Hippocampal formation (tissue), 2 donors: ENCODE results near the gene GATD1.

ENCODE experiments used
- DNase-seq, 2 donors: peaks; one replicate each; lab custom pipeline; 2025; lab: John Stamatoyannopoulos, UW

The GATD1 gene

GRCh38 chr11:795634-796564 lies 18.6 kb upstream of the GATD1 start:
- peak; percentile 27 to 38 for DNase-seq

- no peak for DNase-seq
Observed at GRCh38 chr11:794766-795633, 17.7 kb upstream of the GATD1 start.

- DNase-seq, result no peak
Observed at GRCh38 chr11:794013-794765, 16.9 kb upstream of the GATD1 start.

GRCh38 chr11:793556-793955 lies 16.3 kb upstream of the GATD1 start:
- no peak for DNase-seq

- DNase-seq, result no peak
Observed at GRCh38 chr11:792873-793272, 15.6 kb upstream of the GATD1 start.

- no peak for DNase-seq
Observed at GRCh38 chr11:792535-792821, 15.2 kb upstream of the GATD1 start.

- DNase-seq, result no peak
Observed at GRCh38 chr11:791658-792534, 14.6 kb upstream of the GATD1 start.

- DNase-seq, result no peak
Observed at GRCh38 chr11:790721-791564, 13.7 kb upstream of the GATD1 start.

- DNase-seq, result peak; percentile 16 to 65
Observed at GRCh38 chr11:789943-790342, 12.7 kb upstream of the GATD1 start, which contains the start of gene CEND1. Gene CEND1, minus strand, starts transcription at chr11:790090. Its CDS starts 1,514 bp downstream, at chr11:788576.

GRCh38 chr11:788953-789940 lies 12.0 kb upstream of the GATD1 start:
- DNase-seq, result no peak

GRCh38 chr11:788009-788640 lies 10.8 kb upstream of the GATD1 start:
- no peak for DNase-seq

- no peak for DNase-seq
Observed at GRCh38 chr11:787084-787675, 9.9 kb upstream of the GATD1 start.

GRCh38 chr11:786235-787083 lies 9.2 kb upstream of the GATD1 start:
- no peak for DNase-seq

GRCh38 chr11:783581-784015 lies 6.3 kb upstream of the GATD1 start:
- DNase-seq, result peak; percentile 66 to 76

- DNase-seq, result no peak
Observed at GRCh38 chr11:782264-783174, 5.2 kb upstream of the GATD1 start.

- DNase-seq, result no peak
Observed at GRCh38 chr11:779955-780532, 2.8 kb upstream of the GATD1 start.
